Testis (tissue), 3 donors: ENCODE measurements around the gene R3HCC1L. TPM values are rescaled to one million over a fixed set of nuclear protein-coding genes. Genes with fewer than 3 reads are reported as not detected.
"Not testable (repeated sequence)": the region's sequence is repeated elsewhere in the genome, so short reads cannot be mapped to it uniquely, and the experiment has no call there.

Experiments used
- DNase-seq: peaks from one replicate; pipeline ENCODE4 v3.0.0-alpha.2; 2019
- H3K27ac ChIP-seq, 2 donors: fragments of 200-600 bp; sonication (generic); one replicate each; pipeline ENCODE4 v1.5.1; 2019
- H3K27me3 ChIP-seq: fragments of 200-600 bp; sonication (generic); one replicate; pipeline ENCODE4 v1.5.1; 2019
- H3K36me3 ChIP-seq: fragments of 200-600 bp; sonication (generic); one replicate; pipeline ENCODE4 v1.5.1; 2017; ENCODE audit warnings: low read depth; ENCODE audit errors: missing control alignments
- H3K4me1 ChIP-seq: fragments of 200-600 bp; sonication (generic); one replicate; pipeline ENCODE4 v1.5.1; 2019
- H3K4me3 ChIP-seq, 2 donors: fragments of 200-600 bp; sonication (generic); one replicate each; pipeline ENCODE4 v1.5.1; 2017 to 2019
- H3K9me3 ChIP-seq: fragments of 200-600 bp; sonication (generic); one replicate; pipeline ENCODE4 v1.5.1; 2017
- CTCF ChIP-seq, 3 experiments: fragments of 450-650 bp in 2 of 3; fragments of 200-600 bp in 1 of 3; sonication (generic) in 1 of 3; IDR thresholded peaks; one replicate each; pipeline ENCODE4 v1.5.1; 2016 to 2019; ENCODE audit warnings: antibody characterized with exemption in 3 of 3, mild to moderate bottlenecking in 2 of 3, moderate library complexity in 1 of 3
- POLR2A ChIP-seq: fragments of 450-650 bp; IDR thresholded peaks from one replicate; pipeline ENCODE4 v1.6.1; 2017; ENCODE audit warnings: antibody characterized with exemption, mild to moderate bottlenecking, moderate library complexity
- WGBS, 2 donors: methylation state at CpG; one replicate each; pipeline ENCODE4 v1.1.5; 2018; 5-methylcytosine and 5-hydroxymethylcytosine counted together
- intact Hi-C: fragments of 100-400 bp; cut with DNase I; formaldehyde crosslinking; loops from one replicate; pipeline ENCODE4 v1.15.1; 2023; ENCODE audit warnings: low total_unique reads
- polyA plus RNA-seq: library from polyadenylated mRNA; stranded (reverse); fragments of 350-450 nt; fragmentation: Illumina TruSeq; extraction: RNeasy Lipid Tissue Mini Kit (QIAGEN cat#74804); gene quantifications from one replicate; pipeline ENCODE4 v1.2.3, GENCODE V29; 2014; ENCODE audit warnings: low read depth, low replicate concordance; ENCODE audit not compliant: insufficient read depth
- total RNA-seq, 2 donors: library from RNA; depleted of rRNA; stranded (reverse); fragments of >200 nt; gene quantifications; one replicate each; pipeline ENCODE4 v1.2.3, GENCODE V29; 2016

Gene R3HCC1L
- total and polyA plus RNA-seq, 3 donors from 2014 or later, result 36.9 to 39.5 (median 38.5) TPM

DNA sequence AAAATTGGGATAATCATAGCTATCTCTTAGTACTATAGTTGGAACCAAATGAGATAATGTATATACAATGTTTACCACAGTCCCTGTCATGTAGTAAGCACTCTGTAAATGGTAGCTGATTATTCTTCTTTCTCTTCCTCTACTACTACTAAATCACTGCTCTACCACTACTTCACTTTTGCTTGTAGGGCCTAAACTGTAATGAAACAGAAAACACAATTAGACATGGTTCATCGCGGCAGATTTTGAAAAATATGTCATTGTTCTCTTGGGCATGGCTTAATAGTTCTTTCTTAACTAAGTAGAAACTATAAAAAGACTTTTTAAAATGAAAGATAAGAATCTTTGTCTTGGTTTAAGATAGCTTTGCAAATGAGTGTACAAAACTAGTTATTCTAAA is 34.9 kb downstream of the R3HCC1L start:
- intact Hi-C loops, result no loop called here
- Histone ChIP-seq H3K27me3 (no peaks in the 10 kb centered on the region), H3K4me3 (no peak overlapping the region), H3K9me3 (no peaks in the 10 kb centered on the region), H3K36me3 (no peaks in the 10 kb centered on the region), H3K27ac (no peak overlapping the region), H3K4me1 (no peaks in the 10 kb centered on the region)
- TF ChIP-seq POLR2A, result no peak
- WGBS, 2 donors, result 95 to 97% methylated on average over 2 of the region's 2 CpGs
- no peak for DNase-seq

DNA sequence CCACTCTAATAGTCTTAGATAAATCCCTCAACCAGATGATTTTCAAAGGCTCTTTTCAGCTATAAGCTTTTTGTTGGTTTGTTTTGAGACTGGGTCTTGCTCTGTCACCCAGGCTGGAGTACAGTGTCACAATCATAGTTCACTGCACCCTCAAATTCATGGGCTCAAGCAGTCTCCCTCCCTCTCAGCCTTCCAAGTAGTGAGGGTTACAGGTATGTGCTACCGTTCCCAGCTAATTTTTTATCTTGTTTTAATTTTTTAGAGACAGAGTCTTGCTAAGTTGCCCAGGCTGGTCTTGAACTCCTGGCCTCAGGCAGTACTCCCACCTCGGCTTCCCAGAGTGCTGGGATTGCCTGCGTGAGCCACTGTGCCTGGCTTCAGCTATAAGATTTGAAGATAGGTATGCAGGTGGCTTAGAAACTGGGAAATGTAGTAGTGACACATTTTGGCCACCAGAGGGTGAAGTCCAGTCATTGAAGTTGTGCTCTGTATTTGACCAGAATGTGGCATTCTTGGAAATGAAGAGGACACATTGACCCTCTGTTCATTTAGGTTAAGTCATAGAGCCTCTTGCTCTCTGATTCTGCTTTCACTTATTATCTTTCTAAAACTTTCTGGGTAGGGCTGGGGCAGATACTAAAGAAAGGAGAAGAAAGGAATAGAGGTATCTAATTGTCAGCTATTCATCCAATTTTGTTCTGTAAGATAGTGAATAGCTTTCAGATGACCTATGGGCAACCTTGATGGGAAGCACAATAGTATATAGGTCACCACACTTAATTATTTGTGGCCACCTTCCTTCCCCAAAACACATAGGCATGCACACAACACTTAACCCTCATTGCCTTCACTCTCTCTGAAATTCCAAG is 36.0 kb downstream of the R3HCC1L start:
- DNase-seq, result peak; percentile 52
- H3K36me3 ChIP-seq, result no peaks in the 10 kb centered on the region
- H3K27ac ChIP-seq, result no peak overlapping the region
- H3K9me3 ChIP-seq, result no peaks in the 10 kb centered on the region
- peak; percentile 41 to 79 (median 76) for TF ChIP-seq CTCF (IDR thresholded peaks at IDR 0.05)
- no peak for TF ChIP-seq POLR2A
- no peak overlapping the region for H3K4me3 ChIP-seq
- intact Hi-C loops, result no loop called here
- 52 to 71% methylated on average over 3 of the region's 3 CpGs for WGBS, 2 donors
- no peaks in the 10 kb centered on the region for H3K27me3 ChIP-seq
- no peaks in the 10 kb centered on the region for H3K4me1 ChIP-seq

DNA sequence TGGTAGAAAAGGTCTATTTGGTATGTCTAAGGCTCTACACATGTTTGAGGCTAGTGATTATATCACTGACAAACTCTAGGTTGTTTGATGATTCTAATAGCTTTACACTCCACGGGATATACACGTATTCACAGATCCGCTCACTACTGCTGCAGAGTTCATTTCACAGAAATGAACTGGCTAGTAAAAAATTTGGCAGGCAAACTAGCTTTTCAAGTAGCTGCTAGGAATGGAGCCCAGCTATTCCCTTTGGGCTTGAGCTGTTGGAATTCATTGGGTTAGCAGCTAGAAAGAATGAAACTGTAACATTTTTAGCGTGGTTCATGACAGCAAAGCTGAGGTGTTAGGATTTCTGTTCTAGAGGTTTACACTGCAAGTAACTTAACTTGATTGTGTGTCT is 37.6 kb downstream of the R3HCC1L start:
- 47 to 60% methylated on average over 4 of the region's 4 CpGs for WGBS, 2 donors
- Histone ChIP-seq H3K27ac (no peak overlapping the region), H3K27me3 (no peaks in the 10 kb centered on the region), H3K4me3 (no peak overlapping the region), H3K4me1 (no peaks in the 10 kb centered on the region), H3K9me3 (no peaks in the 10 kb centered on the region), H3K36me3 (no peaks in the 10 kb centered on the region)
- DNase-seq, result peak; percentile 60
- TF ChIP-seq POLR2A (no peak), CTCF (IDR thresholded peaks at IDR 0.05) (no peak)
- intact Hi-C loops, result no loop called here

- intact Hi-C loops, result no loop called here
- no peak overlapping the region for H3K27ac ChIP-seq
- H3K4me1 ChIP-seq, result no peaks in the 10 kb centered on the region
- no peaks in the 10 kb centered on the region for H3K9me3 ChIP-seq
- H3K36me3 ChIP-seq, result no peaks in the 10 kb centered on the region
- H3K27me3 ChIP-seq, result no peaks in the 10 kb centered on the region
- WGBS, 2 donors, result 90 to 93% methylated on average over 5 of the region's 5 CpGs
- TF ChIP-seq POLR2A (no peak), CTCF (IDR thresholded peaks at IDR 0.05) (no peak)
- no peak overlapping the region for H3K4me3 ChIP-seq
- DNase-seq, result no peak
These were observed 38.0 kb downstream of the R3HCC1L start for GRCh38 chr10:98172495-98172894.

DNA sequence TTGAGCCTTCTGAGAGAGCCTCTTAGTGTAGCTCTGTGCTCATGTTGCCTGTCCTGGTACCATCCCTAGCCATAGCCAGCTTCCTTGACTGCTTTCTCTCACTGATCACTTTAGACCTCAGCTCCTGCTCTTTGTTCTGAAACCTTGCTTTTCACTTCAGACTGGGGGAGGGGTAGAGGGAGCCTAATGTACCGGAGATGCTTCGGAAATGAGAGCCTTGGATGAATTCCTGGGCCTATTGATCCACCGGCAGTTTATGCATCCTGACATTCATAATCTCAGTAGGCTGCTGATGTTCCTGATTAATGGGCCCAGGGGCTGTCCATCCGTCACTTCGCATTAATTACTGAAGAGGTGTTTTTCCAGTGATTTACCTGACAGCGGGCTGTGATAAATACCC is 38.8 kb downstream of the R3HCC1L start:
- Histone ChIP-seq H3K36me3 (no peaks in the 10 kb centered on the region), H3K9me3 (no peaks in the 10 kb centered on the region), H3K27ac (no peak overlapping the region), H3K4me1 (no peaks in the 10 kb centered on the region), H3K4me3 (no peak overlapping the region), H3K27me3 (no peaks in the 10 kb centered on the region)
- intact Hi-C loops, result no loop called here
- DNase-seq, result no peak
- TF ChIP-seq POLR2A, result no peak
- no peak for TF ChIP-seq CTCF (IDR thresholded peaks at IDR 0.05)
- 88 to 93% methylated on average over 6 of the region's 6 CpGs for WGBS, 2 donors

GRCh38 chr10:98182351-98182915 is 48.0 kb downstream of the R3HCC1L start:
- H3K36me3 ChIP-seq, H3K27me3 ChIP-seq, H3K9me3 ChIP-seq, H3K4me1 ChIP-seq, intact Hi-C loops, H3K4me3 ChIP-seq, H3K27ac ChIP-seq, DNase-seq: not testable (repeated sequence)
- 92 to 98% methylated on average over 9 to 14 of the region's 14 CpGs for WGBS, 2 donors
